GM21390 (cell line): Measurements from ENCODE around the gene EME1.
A peak's percentile ranks its signal among the peaks of the same experiment; 100 is the strongest.
"Not testable (repeated sequence)": the region's sequence is repeated elsewhere in the genome, so short reads cannot be mapped to it uniquely, and the experiment has no call there.

Source experiments
- ATAC-seq: cut with Tn5 transposase; IDR thresholded peaks from one replicate; pipeline ENCODE4 v1.9.1; 2021; ENCODE audit not compliant: unreplicated experiment

Gene EME1

GRCh38 chr17:50392621-50393020 lies 19.6 kb downstream of the EME1 start:
- ATAC-seq = no peak

- ATAC-seq = no peak
Observed at GRCh38 chr17:50393700-50394099, 20.7 kb downstream of the EME1 start.

GRCh38 chr17:50394711-50395110 lies 21.7 kb downstream of the EME1 start:
- ATAC-seq = no peak

GRCh38 chr17:50396261-50397110 lies 23.5 kb downstream of the EME1 start:
- no peak for ATAC-seq

GRCh38 chr17:50397111-50397918 lies 24.3 kb downstream of the EME1 start, which contains the start of gene LRRC59:
Gene LRRC59, minus strand, starts transcription at chr17:50397523. Its CDS starts 206 bp downstream, at chr17:50397317.
- peak; percentile 96 for ATAC-seq

GRCh38 chr17:50397919-50398285 lies 24.9 kb downstream of the EME1 start:
- no peak for ATAC-seq

- not testable (repeated sequence) for ATAC-seq
Observed at GRCh38 chr17:50398672-50399071, 25.6 kb downstream of the EME1 start.

GRCh38 chr17:50399591-50399990 lies 26.6 kb downstream of the EME1 start:
- not testable (repeated sequence) for ATAC-seq

GRCh38 chr17:50405351-50405750 lies 32.3 kb downstream of the EME1 start:
- not testable (repeated sequence) for ATAC-seq

GRCh38 chr17:50406578-50406977 lies 33.5 kb downstream of the EME1 start:
- ATAC-seq = no peak

GRCh38 chr17:50407921-50408320 lies 34.9 kb downstream of the EME1 start:
- ATAC-seq = no peak

GRCh38 chr17:50412188-50412732 lies 39.2 kb downstream of the EME1 start:
- no peak for ATAC-seq

GRCh38 chr17:50414808-50415207 lies 41.8 kb downstream of the EME1 start:
- no peak for ATAC-seq

- ATAC-seq = not testable (repeated sequence)
Observed at GRCh38 chr17:50419577-50419976, 46.5 kb downstream of the EME1 start.

GRCh38 chr17:50420419-50421112 lies 47.5 kb downstream of the EME1 start:
- ATAC-seq = no peak

- ATAC-seq = no peak
Observed at GRCh38 chr17:50421308-50422051, 48.5 kb downstream of the EME1 start.

GRCh38 chr17:50422738-50423137 lies 49.7 kb downstream of the EME1 start:
- no peak for ATAC-seq

GRCh38 chr17:50423553-50424159 lies 50.6 kb downstream of the EME1 start:
- no peak for ATAC-seq

- no peak for ATAC-seq
Observed at GRCh38 chr17:50424246-50424995, 51.4 kb downstream of the EME1 start.
